K562 (cell line): ENCODE data around the gene PLA1A. TPM values are rescaled to one million over a fixed set of nuclear protein-coding genes. Genes with fewer than 3 reads are reported as not detected.

Source experiments
- ILK ChIP-seq: fragments of 450-650 bp; IDR thresholded peaks from 2 replicates; pipeline ENCODE4 v1.6.1; 2016; ENCODE audit warnings: missing genetic modification characterization, low read depth, mild to moderate bottlenecking, missing compliant biosample characterization, moderate library complexity, borderline replicate concordance
- KLF6 ChIP-seq: fragments of 250-450 bp; sonication (Bioruptor Pico); IDR thresholded peaks from 2 replicates; pipeline ENCODE4 v1.4.0; 2020; ENCODE audit warnings: mild to moderate bottlenecking, moderate library complexity, borderline replicate concordance
- MYC ChIP-seq, 2 experiments: fragments of 250-450 bp in 1 of 2; sonication (Bioruptor Pico) in 1 of 2; IDR thresholded peaks; 2 replicates each; pipeline versions ENCODE4 v1.5.1 to v1.6.1; 2012 to 2021; ENCODE audit warnings: low read depth in 2 of 2, borderline replicate concordance in 1 of 2, improper control_type of control experiment in 1 of 2, low read length in 1 of 2, mild to moderate bottlenecking in 1 of 2, moderate library complexity in 1 of 2
- NFE2 ChIP-seq: IDR thresholded peaks from 2 replicates; pipeline ENCODE4 v1.6.1; 2014; ENCODE audit warnings: antibody characterized with exemption, low read depth
- POLR2AphosphoS5 ChIP-seq: IDR thresholded peaks from 2 replicates; pipeline ENCODE4 v1.6.1; 2011; ENCODE audit warnings: mild to moderate bottlenecking, low read depth, low read length, moderate library complexity; ENCODE audit not compliant: control insufficient read depth, insufficient read depth
- POLR2B ChIP-seq: fragments of 450-650 bp; IDR thresholded peaks from 2 replicates; pipeline ENCODE4 v1.6.1; 2018; ENCODE audit warnings: low read depth; ENCODE audit not compliant: partially characterized antibody
- PRDM10 ChIP-seq: fragments of 450-650 bp; IDR thresholded peaks from 2 replicates; pipeline ENCODE4 v1.6.1; 2018; ENCODE audit not compliant: partially characterized antibody
- SMAD4 ChIP-seq: fragments of 250-450 bp; sonication (Bioruptor Pico); conservative IDR thresholded peaks from 2 replicates; pipeline ENCODE4 v1.8.0; 2021; ENCODE audit warnings: inconsistent platforms, mild to moderate bottlenecking, moderate library complexity
- STAT5B ChIP-seq: fragments of 250-450 bp; sonication (Bioruptor Pico); IDR thresholded peaks from 2 replicates; pipeline ENCODE4 v1.8.0; 2021; ENCODE audit warnings: mild to moderate bottlenecking, inconsistent platforms
- TEAD4 ChIP-seq, 2 experiments: sonication (generic) in 1 of 2; formaldehyde crosslinking in 1 of 2; IDR thresholded peaks; 2 replicates each; pipeline versions ENCODE4 v1.6.1 to v1.8.0; 2012 to 2022; ENCODE audit warnings: borderline replicate concordance in 1 of 2, inconsistent platforms in 1 of 2, low read length in 1 of 2, mild to moderate bottlenecking in 1 of 2, missing genetic modification reagents in 1 of 2
- TRIM24 ChIP-seq, 2 experiments: fragments of 450-650 bp; IDR thresholded peaks; 2 replicates each; pipeline ENCODE4 v1.6.1; 2016
- ZKSCAN1 ChIP-seq: fragments of 150-350 bp; IDR thresholded peaks from 2 replicates; pipeline ENCODE4 v1.6.1; 2016; ENCODE audit warnings: low read depth, low read length
- ZNF121 ChIP-seq: sonication (generic); formaldehyde crosslinking; conservative IDR thresholded peaks from 2 replicates; pipeline ENCODE4 v1.8.0; 2022; ENCODE audit warnings: missing genetic modification reagents
- ZNF165 ChIP-seq: fragments of 250-450 bp; sonication (Bioruptor Pico); IDR thresholded peaks from 2 replicates; pipeline ENCODE4 v1.4.0; 2020; ENCODE audit warnings: borderline replicate concordance
- polyA plus RNA-seq, 8 experiments: library from polyadenylated mRNA; depleted of rRNA in 4 of 8; stranded (reverse) in 5 of 8; unstranded in 3 of 8; fragments of >200 nt; fragmentation: Nextera tagmentation in 2 of 8; fragmentation: Illumina TruSeq in 1 of 8; extraction: Ambion mirVana in 2 of 8; extraction: Trizol in 1 of 8; gene quantifications; 2 replicates each; pipeline versions ENCODE4 v1.2.1 to v1.2.3, GENCODE V29; 2011 to 2014; ENCODE audit warnings: inconsistent platforms in 1 of 8, missing spikeins in 1 of 8
- total RNA-seq, 7 experiments: library from RNA; depleted of rRNA in 6 of 7; stranded (reverse); fragments of >200 nt in 6 of 7; fragmentation: Illumina TruSeq in 2 of 7; extraction: Trizol in 2 of 7; gene quantifications; 2 replicates each; pipeline versions ENCODE4 v1.2.1 to v1.2.3, GENCODE V29; 2011 to 2021; ENCODE audit warnings: low replicate concordance in 1 of 7
- TF ChIP-seq, protein P1 (sequence below): fragments of 250-450 bp; sonication (Bioruptor Pico); IDR thresholded peaks from 2 replicates; pipeline ENCODE4 v1.5.0; 2022; ENCODE audit warnings: mild to moderate bottlenecking
- TF ChIP-seq, protein P2 (sequence below), 2 experiments: fragments of 450-650 bp; IDR thresholded peaks; 2 replicates each; pipeline ENCODE4 v1.6.1; 2018; ENCODE audit warnings: mild to moderate bottlenecking in 2 of 2, low read depth in 1 of 2; ENCODE audit not compliant: partially characterized antibody in 2 of 2

PLA1A gene
- total and polyA plus RNA-seq, 9 of the 15 experiments (the other 6 are each of a cell fraction or from before 2014, with no cell fraction given): not detected

DNA sequence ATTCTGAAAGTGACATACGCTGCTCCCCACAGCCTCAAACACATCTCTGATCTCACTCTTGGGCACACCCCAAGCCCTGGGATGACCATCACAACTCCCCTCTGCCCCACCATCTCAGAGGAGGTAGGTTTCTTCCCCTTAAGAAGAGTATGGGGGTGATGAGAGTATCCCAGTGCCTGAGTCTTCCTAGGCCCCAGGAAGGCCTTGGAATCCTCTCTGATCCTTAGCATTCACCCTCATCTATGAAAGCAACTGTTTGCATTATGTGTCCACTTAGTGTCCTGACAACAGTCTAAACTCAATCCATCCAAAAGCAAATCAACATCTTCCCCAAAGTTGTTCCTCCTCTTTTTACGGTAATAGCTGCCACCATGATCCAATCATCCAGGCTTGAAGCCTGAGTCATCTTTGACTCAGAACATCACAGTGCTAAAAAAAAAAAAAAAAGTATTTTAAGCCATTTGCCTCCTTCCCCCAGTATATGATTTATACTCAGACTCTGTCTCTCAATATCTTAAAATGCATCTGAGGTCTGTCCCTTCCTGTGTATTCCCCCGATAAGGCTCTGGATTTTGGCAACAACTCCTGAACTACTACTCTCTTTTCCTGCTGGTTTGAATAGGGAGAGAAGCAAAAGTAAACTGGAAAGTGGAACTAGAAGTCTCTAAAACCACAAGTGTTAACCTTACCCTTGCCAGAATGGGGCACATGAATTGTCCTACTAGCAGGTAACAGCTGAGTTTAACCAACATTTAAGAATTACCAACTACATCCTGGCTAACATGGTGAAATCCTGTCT lies 40.2 kb downstream of the PLA1A start (continued):
- TF ChIP-seq NFE2 (peak; percentile 65), TRIM24 (IDR thresholded peaks at IDR 0.05) (no peak), ZNF165 (no peak), SMAD4 (0 out of 2 replicates have a peak, but pooled peaks have one; percentile 14), POLR2B (no peak), ZKSCAN1 (no peak), ZNF121 (no peak), ILK (tag) (no peak; the same call in 1 of the 2 replicates), KLF6 (CRISPR knock-in tag) (0 out of 2 replicates have a peak, but pooled peaks have one; percentile 34), TEAD4 (IDR thresholded peaks at IDR 0.05; ENCODE audit: low read length) (peak; percentile 44; the same call in 1 of the 2 replicates), TEAD4 (CRISPR knock-in tag; IDR thresholded peaks at IDR 0.05; ENCODE audit: borderline replicate concordance) (no peak), POLR2AphosphoS5 (no peak), PRDM10 (no peak), MYC (IDR thresholded peaks at IDR 0.05; ENCODE audit: low read depth, low read length) (no peak), MYC (CRISPR knock-in tag; IDR thresholded peaks at IDR 0.05; ENCODE audit: borderline replicate concordance, low read depth) (0 out of 2 replicates have a peak, but pooled peaks have one; percentile 17), STAT5B (CRISPR knock-in tag) (no peak)
- TF ChIP-seq, protein P1, sequence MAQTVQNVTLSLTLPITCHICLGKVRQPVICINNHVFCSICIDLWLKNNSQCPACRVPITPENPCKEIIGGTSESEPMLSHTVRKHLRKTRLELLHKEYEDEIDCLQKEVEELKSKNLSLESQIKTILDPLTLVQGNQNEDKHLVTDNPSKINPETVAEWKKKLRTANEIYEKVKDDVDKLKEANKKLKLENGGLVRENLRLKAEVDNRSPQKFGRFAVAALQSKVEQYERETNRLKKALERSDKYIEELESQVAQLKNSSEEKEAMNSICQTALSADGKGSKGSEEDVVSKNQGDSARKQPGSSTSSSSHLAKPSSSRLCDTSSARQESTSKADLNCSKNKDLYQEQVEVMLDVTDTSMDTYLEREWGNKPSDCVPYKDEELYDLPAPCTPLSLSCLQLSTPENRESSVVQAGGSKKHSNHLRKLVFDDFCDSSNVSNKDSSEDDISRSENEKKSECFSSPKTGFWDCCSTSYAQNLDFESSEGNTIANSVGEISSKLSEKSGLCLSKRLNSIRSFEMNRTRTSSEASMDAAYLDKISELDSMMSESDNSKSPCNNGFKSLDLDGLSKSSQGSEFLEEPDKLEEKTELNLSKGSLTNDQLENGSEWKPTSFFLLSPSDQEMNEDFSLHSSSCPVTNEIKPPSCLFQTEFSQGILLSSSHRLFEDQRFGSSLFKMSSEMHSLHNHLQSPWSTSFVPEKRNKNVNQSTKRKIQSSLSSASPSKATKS (CRISPR knock-in tag): no peak
- TF ChIP-seq, protein P2, sequence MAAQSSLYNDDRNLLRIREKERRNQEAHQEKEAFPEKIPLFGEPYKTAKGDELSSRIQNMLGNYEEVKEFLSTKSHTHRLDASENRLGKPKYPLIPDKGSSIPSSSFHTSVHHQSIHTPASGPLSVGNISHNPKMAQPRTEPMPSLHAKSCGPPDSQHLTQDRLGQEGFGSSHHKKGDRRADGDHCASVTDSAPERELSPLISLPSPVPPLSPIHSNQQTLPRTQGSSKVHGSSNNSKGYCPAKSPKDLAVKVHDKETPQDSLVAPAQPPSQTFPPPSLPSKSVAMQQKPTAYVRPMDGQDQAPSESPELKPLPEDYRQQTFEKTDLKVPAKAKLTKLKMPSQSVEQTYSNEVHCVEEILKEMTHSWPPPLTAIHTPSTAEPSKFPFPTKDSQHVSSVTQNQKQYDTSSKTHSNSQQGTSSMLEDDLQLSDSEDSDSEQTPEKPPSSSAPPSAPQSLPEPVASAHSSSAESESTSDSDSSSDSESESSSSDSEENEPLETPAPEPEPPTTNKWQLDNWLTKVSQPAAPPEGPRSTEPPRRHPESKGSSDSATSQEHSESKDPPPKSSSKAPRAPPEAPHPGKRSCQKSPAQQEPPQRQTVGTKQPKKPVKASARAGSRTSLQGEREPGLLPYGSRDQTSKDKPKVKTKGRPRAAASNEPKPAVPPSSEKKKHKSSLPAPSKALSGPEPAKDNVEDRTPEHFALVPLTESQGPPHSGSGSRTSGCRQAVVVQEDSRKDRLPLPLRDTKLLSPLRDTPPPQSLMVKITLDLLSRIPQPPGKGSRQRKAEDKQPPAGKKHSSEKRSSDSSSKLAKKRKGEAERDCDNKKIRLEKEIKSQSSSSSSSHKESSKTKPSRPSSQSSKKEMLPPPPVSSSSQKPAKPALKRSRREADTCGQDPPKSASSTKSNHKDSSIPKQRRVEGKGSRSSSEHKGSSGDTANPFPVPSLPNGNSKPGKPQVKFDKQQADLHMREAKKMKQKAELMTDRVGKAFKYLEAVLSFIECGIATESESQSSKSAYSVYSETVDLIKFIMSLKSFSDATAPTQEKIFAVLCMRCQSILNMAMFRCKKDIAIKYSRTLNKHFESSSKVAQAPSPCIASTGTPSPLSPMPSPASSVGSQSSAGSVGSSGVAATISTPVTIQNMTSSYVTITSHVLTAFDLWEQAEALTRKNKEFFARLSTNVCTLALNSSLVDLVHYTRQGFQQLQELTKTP (IDR thresholded peaks at IDR 0.05; ENCODE audit: low read depth in 1 of 2, partially characterized antibody in 2 of 2): no peak
